Loucy (cell line): Measurements from ENCODE around the gene UBL3.

Source experiments
- CTCF ChIP-seq: fragments of 200-600 bp; sonication (generic); conservative IDR thresholded peaks from 2 replicates; pipeline ENCODE4 v1.5.1; 2014; ENCODE audit warnings: mild to moderate bottlenecking, antibody characterized with exemption, low read length
- EZH2phosphoT487 ChIP-seq: fragments of 200-600 bp; IDR thresholded peaks from 2 replicates; pipeline ENCODE4 v1.6.1; 2018; ENCODE audit warnings: antibody characterized with exemption, mild to moderate bottlenecking, moderate library complexity, borderline replicate concordance

- TF ChIP-seq CTCF (no peak), EZH2phosphoT487 (no peak)
Measured at GRCh38 chr13:29893438-29893837, 43.0 kb upstream of the UBL3 start.
